ENCODE measurements around the gene PCSK1. TPM values are rescaled to one million over a fixed set of nuclear protein-coding genes. Genes with fewer than 3 reads are reported as not detected.

Gene PCSK1
- total RNA-seq, 1 donor from 2014 or later, result 0.38 TPM

DNA sequence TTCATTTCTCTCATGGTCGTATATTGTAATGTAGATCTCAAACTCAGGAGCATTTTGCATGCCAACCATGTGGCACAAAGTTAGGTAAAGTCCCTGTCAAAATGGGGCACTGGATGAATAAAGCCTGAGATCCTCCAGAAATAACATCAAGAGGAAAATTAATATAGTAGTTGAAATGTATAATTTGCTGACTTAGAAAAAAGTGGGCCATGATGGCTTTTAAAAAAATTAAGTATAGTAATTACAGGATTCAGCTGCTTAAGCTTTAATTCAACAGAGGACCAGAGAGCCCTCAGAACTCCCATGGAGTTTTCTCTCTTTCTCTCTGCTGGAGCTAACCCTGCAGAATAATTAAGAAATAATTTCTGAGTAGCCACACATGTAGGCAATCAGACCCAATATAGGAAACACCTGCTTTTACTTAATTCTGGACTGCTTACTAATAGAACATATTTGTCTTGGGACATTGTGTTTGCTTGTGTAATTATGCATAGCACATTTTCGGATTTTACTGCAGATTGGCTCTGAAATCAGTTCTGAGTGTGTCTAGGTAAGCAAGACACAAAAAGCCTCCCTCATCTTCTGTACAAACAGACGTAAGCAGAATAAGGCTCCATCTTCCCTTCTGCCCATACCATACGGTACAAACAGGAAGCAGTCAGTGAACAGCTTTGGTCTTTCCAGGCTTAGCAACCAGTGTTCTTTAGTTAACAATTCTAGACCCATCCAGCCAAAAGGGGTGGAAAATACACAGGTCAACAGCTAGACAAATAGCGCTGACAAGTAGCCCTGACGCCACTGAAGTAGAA lies 26.5 kb upstream of the PCSK1 start:
- Histone ChIP-seq H3K27ac (replicated peaks) (no peak overlapping the region), H3K4me1 (no peaks in the 10 kb centered on the region), H3K4me3 (no peak overlapping the region), H3K27me3 (ENCODE audit: low read depth) (no peaks in the 10 kb centered on the region), H3K36me3 (no peaks in the 10 kb centered on the region), H3K9me3 (replicated peaks) (no peaks in the 10 kb centered on the region)
- no peak for TF ChIP-seq CTCF (IDR thresholded peaks at IDR 0.05; ENCODE audit: borderline replicate concordance)
- intact Hi-C loops (cut with micrococcal nuclease), result no loop called here
- DNase-seq, result no peak

DNA sequence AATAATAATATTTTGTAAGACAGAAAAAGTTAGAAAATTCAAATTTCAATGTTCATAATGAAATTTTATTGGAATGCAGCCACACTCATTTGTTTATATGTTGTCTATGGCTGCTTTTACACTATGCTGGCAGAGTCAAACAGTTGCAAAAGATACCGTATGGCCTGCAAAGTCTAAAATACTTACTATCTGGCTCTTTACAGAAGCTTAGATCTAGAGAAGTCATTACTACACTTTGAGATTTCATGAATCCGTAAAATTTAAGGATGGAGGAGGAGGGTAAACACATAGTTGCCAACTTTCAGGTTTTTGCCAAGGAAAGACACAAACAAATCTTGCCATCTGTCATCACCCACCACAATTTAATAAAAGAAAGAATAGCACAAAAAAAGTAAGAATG lies 25.1 kb upstream of the PCSK1 start:
- no peaks in the 10 kb centered on the region for H3K36me3 ChIP-seq
- intact Hi-C loops (cut with micrococcal nuclease), result no loop called here
- no peak overlapping the region for H3K4me3 ChIP-seq
- DNase-seq, result no peak
- H3K27me3 ChIP-seq (ENCODE audit: low read depth), result no peaks in the 10 kb centered on the region
- H3K27ac ChIP-seq (replicated peaks), result no peak overlapping the region
- H3K9me3 ChIP-seq (replicated peaks), result no peaks in the 10 kb centered on the region
- no peaks in the 10 kb centered on the region for H3K4me1 ChIP-seq
- no peak for TF ChIP-seq CTCF (IDR thresholded peaks at IDR 0.05; ENCODE audit: borderline replicate concordance)

DNA sequence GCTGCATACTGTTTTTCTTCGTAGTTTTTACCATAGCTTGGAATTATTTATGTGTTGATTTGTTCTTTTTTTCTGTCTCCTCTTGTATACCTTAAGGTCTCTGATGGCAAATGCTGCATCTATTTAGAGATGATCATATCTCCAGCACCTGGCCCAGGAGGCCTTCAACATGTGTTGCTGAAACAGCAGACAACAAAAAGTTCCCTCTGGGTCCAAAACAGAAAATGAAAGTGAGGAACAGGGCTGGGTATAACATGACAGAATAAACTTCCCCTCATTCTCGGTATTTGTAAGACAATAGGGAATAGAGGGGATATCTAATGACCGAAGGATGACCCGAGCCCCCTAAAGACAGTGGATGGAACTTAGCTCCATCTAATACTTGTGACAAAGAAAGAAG lies 22.7 kb upstream of the PCSK1 start:
- no peak for DNase-seq
- H3K27ac ChIP-seq (replicated peaks), result no peak overlapping the region
- no peaks in the 10 kb centered on the region for H3K36me3 ChIP-seq

GRCh38 chr5:96453394-96453793 lies 20.3 kb upstream of the PCSK1 start:
- intact Hi-C loops (cut with micrococcal nuclease), result no loop called here
- TF ChIP-seq CTCF (IDR thresholded peaks at IDR 0.05; ENCODE audit: borderline replicate concordance), result no peak
- no peak for DNase-seq

More for the DNA sequence above, 22.7 kb upstream of the PCSK1 start:
- intact Hi-C loops (cut with micrococcal nuclease), result no loop called here
- Histone ChIP-seq H3K9me3 (replicated peaks) (no peaks in the 10 kb centered on the region), H3K27me3 (ENCODE audit: low read depth) (no peaks in the 10 kb centered on the region), H3K4me3 (no peak overlapping the region), H3K4me1 (no peaks in the 10 kb centered on the region)
- TF ChIP-seq CTCF (IDR thresholded peaks at IDR 0.05; ENCODE audit: borderline replicate concordance), result no peak

GRCh38 chr5:96447949-96448348 lies 14.9 kb upstream of the PCSK1 start:
- DNase-seq, result no peak
- intact Hi-C loops (cut with micrococcal nuclease), result no loop called here
- Histone ChIP-seq H3K9me3 (replicated peaks) (no peaks in the 10 kb centered on the region), H3K4me1 (no peaks in the 10 kb centered on the region), H3K27ac (replicated peaks) (no peak overlapping the region), H3K27me3 (ENCODE audit: low read depth) (no peaks in the 10 kb centered on the region), H3K4me3 (no peak overlapping the region), H3K36me3 (no peaks in the 10 kb centered on the region)
- TF ChIP-seq CTCF (IDR thresholded peaks at IDR 0.05; ENCODE audit: borderline replicate concordance), result no peak

More at GRCh38 chr5:96453394-96453793, 20.3 kb upstream of the PCSK1 start:
- Histone ChIP-seq H3K4me1 (no peaks in the 10 kb centered on the region), H3K4me3 (no peak overlapping the region), H3K36me3 (no peaks in the 10 kb centered on the region), H3K27me3 (ENCODE audit: low read depth) (no peaks in the 10 kb centered on the region), H3K9me3 (replicated peaks) (no peaks in the 10 kb centered on the region), H3K27ac (replicated peaks) (no peak overlapping the region)

Data from left ventricle myocardium inferior (tissue), 1 donor.